ENCODE measurements around the gene STING1.
"Not testable (repeated sequence)": the region's sequence is repeated elsewhere in the genome, so short reads cannot be mapped to it uniquely, and the experiment has no call there.

Gene STING1

GRCh38 chr5:139461176-139461575 lies 21.4 kb downstream of the STING1 start:
- no peak for DNase-seq

- no peak for DNase-seq
Measured at GRCh38 chr5:139460455-139460854, 22.1 kb downstream of the STING1 start.

- no peak for DNase-seq
Measured at GRCh38 chr5:139459451-139459934, 23.1 kb downstream of the STING1 start.

GRCh38 chr5:139458580-139459407 lies 23.8 kb downstream of the STING1 start:
- no peak for DNase-seq

GRCh38 chr5:139457653-139458306 lies 24.8 kb downstream of the STING1 start:
- no peak for DNase-seq

GRCh38 chr5:139457241-139457640 lies 25.3 kb downstream of the STING1 start:
- no peak for DNase-seq

- DNase-seq = no peak
Measured at GRCh38 chr5:139456776-139457175, 25.8 kb downstream of the STING1 start.

- no peak for DNase-seq
Measured at GRCh38 chr5:139454568-139455290, 27.8 kb downstream of the STING1 start.

GRCh38 chr5:139453683-139454567 lies 28.6 kb downstream of the STING1 start:
- DNase-seq = no peak

- no peak for DNase-seq
Measured at GRCh38 chr5:139451878-139452660, 30.5 kb downstream of the STING1 start.

GRCh38 chr5:139451176-139451575 lies 31.4 kb downstream of the STING1 start:
- no peak for DNase-seq

GRCh38 chr5:139446956-139447779 lies 35.4 kb downstream of the STING1 start:
- no peak for DNase-seq

- no peak for DNase-seq
Measured at GRCh38 chr5:139445325-139446170, 37.0 kb downstream of the STING1 start.

- no peak for DNase-seq
Measured at GRCh38 chr5:139443831-139444453, 38.6 kb downstream of the STING1 start.

GRCh38 chr5:139440416-139440815 lies 42.1 kb downstream of the STING1 start:
- DNase-seq = not testable (repeated sequence)

GRCh38 chr5:139439013-139439903 lies 43.3 kb downstream of the STING1 start, which contains the start of gene DNAJC18:
Gene DNAJC18, minus strand, starts transcription at chr5:139439525. Its CDS starts 80 bp downstream, at chr5:139439445.
- peak; percentile 87 for DNase-seq

- no peak for DNase-seq
Measured at GRCh38 chr5:139438707-139439012, 43.9 kb downstream of the STING1 start.

GRCh38 chr5:139435676-139436075 lies 46.9 kb downstream of the STING1 start:
- no peak for DNase-seq
